Superior temporal gyrus (tissue), 1 donor: ENCODE data around the gene CBX2.

Source experiments
- DNase-seq: peaks from one replicate; pipeline ENCODE4 v3.0.0-alpha.2; 2016; ENCODE audit errors: extremely low spot score

CBX2 gene

GRCh38 chr17:79777894-79778503 is at the start of gene CBX2:
Gene CBX2, plus strand, starts transcription at chr17:79778148. Its CDS starts 88 bp downstream, at chr17:79778236.
- DNase-seq: peak; percentile 54

- DNase-seq: peak; percentile 99
Measured at GRCh38 chr17:79728169-79728907, 49.6 kb upstream of the CBX2 start.

- DNase-seq: no peak
Measured at GRCh38 chr17:79728908-79729471, 49.0 kb upstream of the CBX2 start.

GRCh38 chr17:79729761-79730160 is 48.2 kb upstream of the CBX2 start:
- no peak for DNase-seq

- no peak for DNase-seq
Measured at GRCh38 chr17:79730437-79730768, 47.5 kb upstream of the CBX2 start.

GRCh38 chr17:79730769-79731483 is 47.0 kb upstream of the CBX2 start, which contains the start of gene ENPP7:
Gene ENPP7, plus strand, starts transcription at chr17:79730943. Its CDS starts 197 bp downstream, at chr17:79731140.
- DNase-seq: no peak

- DNase-seq: no peak
Measured at GRCh38 chr17:79732254-79732653, 45.7 kb upstream of the CBX2 start.

GRCh38 chr17:79732804-79733691 is 44.9 kb upstream of the CBX2 start:
- no peak for DNase-seq

GRCh38 chr17:79733692-79734070 is 44.3 kb upstream of the CBX2 start:
- no peak for DNase-seq

- no peak for DNase-seq
Measured at GRCh38 chr17:79735096-79735495, 42.9 kb upstream of the CBX2 start.

GRCh38 chr17:79737046-79737921 is 40.7 kb upstream of the CBX2 start:
- DNase-seq: no peak

GRCh38 chr17:79737922-79738578 is 39.9 kb upstream of the CBX2 start:
- no peak for DNase-seq

- no peak for DNase-seq
Measured at GRCh38 chr17:79738643-79739042, 39.3 kb upstream of the CBX2 start.

GRCh38 chr17:79739148-79740062 is 38.5 kb upstream of the CBX2 start:
- DNase-seq: no peak

- DNase-seq: no peak
Measured at GRCh38 chr17:79740413-79740812, 37.5 kb upstream of the CBX2 start.

- no peak for DNase-seq
Measured at GRCh38 chr17:79741401-79741750, 36.6 kb upstream of the CBX2 start.

- DNase-seq: peak; percentile 68
Measured at GRCh38 chr17:79741751-79742588, 36.0 kb upstream of the CBX2 start.

- no peak for DNase-seq
Measured at GRCh38 chr17:79742589-79742918, 35.4 kb upstream of the CBX2 start.
